ENCODE measurements around the gene SKIDA1.
"Not testable (repeated sequence)": the region's sequence is repeated elsewhere in the genome, so short reads cannot be mapped to it uniquely, and the experiment has no call there.

DNA sequence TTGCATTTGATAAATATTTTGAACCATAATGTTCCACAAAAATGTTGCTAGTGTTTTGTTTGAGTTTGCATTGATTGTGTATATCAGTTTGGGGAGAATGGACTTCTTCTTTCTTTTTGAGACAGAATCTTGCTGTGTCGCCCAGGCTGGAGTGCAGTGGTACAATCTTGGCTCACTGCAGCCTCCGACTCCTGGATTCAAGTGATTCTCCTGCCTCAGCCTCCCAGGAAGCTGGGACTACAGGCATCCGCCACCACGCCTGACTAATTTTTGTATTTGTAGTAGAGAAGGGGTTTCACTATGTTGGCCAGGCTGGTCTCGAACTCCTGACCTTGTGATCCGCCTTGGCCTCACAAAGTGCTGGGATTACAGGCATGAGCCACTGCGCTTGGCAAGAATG lies 33.5 kb upstream of the SKIDA1 start:
- not testable (repeated sequence) for TF ChIP-seq POLR2A (IDR thresholded peaks at IDR 0.05)
- TF ChIP-seq, protein P1, sequence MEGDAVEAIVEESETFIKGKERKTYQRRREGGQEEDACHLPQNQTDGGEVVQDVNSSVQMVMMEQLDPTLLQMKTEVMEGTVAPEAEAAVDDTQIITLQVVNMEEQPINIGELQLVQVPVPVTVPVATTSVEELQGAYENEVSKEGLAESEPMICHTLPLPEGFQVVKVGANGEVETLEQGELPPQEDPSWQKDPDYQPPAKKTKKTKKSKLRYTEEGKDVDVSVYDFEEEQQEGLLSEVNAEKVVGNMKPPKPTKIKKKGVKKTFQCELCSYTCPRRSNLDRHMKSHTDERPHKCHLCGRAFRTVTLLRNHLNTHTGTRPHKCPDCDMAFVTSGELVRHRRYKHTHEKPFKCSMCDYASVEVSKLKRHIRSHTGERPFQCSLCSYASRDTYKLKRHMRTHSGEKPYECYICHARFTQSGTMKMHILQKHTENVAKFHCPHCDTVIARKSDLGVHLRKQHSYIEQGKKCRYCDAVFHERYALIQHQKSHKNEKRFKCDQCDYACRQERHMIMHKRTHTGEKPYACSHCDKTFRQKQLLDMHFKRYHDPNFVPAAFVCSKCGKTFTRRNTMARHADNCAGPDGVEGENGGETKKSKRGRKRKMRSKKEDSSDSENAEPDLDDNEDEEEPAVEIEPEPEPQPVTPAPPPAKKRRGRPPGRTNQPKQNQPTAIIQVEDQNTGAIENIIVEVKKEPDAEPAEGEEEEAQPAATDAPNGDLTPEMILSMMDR (IDR thresholded peaks at IDR 0.05), result not testable (repeated sequence)

All from stomach (tissue), 4 donors.